NCI-H526 treated with DMSO at 0.1 percent for 48 hours (cell line): ENCODE measurements around the gene RFT1.
"Not testable (repeated sequence)": the region's sequence is repeated elsewhere in the genome, so short reads cannot be mapped to it uniquely, and the experiment has no call there.

ENCODE experiments used
- DNase-seq: peaks from one replicate; lab custom pipeline; 2025; lab: John Stamatoyannopoulos, UW

Gene RFT1

DNA sequence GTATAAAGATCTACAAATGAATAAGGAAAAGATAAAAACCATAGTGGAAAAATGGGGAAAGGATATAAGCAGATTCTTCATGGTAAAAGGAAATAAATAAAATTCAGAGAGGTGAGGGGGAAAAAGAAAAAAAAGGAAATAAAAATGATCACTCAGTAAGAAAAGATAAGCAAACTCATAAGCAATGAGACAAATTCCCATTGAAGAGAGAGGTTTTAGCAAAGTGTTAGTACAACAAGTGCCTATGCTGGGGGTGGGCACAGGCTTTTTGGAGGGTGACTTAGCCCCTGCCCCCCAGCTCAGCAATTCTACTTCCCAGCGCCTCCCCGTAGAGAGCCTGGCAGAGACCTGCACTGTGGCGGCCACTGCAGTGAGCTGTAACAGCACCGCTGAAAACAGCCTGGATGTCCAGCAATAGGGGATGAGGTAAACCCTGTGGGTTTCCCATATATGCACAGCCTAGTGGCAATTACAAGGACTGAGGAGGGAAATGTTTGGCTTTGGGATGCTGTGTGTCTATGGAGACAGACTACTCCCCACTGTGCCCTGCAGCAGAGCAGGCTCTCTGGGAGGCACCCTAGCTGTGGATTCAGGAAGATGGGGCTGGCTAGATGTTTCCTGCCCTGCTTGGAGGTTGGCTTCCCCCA, 60.7 kb downstream of the RFT1 start:
- no peak for DNase-seq

GRCh38 chr3:53068176-53068575, 62.1 kb downstream of the RFT1 start:
- DNase-seq, result no peak

- no peak for DNase-seq
Observed at GRCh38 chr3:53067567-53067966, 62.7 kb downstream of the RFT1 start.

- no peak for DNase-seq
Observed at GRCh38 chr3:53065841-53066480, 64.3 kb downstream of the RFT1 start.

- no peak for DNase-seq
Observed at GRCh38 chr3:53062905-53063304, 67.3 kb downstream of the RFT1 start.

- no peak for DNase-seq
Observed at GRCh38 chr3:53056442-53056841, 73.8 kb downstream of the RFT1 start.

- not testable (repeated sequence) for DNase-seq
Observed at GRCh38 chr3:53054233-53054632, 76.0 kb downstream of the RFT1 start.

DNA sequence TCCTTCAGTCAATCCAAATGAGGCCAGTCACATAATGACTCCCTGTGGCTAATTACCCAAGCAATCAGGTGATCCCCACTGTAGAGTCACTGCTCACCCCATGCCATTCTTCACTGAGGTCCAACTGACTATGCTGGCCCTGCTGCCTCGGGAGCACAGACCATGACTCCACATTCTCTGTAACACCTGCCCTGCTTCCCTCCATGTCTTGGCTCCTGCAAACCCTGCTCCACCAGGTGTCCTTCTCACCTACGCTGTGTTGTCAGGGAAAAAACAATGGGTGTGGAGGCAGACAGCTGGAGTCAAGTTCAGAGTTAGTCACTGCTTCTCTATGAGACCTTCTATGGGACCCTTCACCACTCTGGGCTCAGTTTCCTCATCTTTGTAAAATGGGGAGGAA, 78.3 kb downstream of the RFT1 start:
- peak; percentile 18 for DNase-seq

DNA sequence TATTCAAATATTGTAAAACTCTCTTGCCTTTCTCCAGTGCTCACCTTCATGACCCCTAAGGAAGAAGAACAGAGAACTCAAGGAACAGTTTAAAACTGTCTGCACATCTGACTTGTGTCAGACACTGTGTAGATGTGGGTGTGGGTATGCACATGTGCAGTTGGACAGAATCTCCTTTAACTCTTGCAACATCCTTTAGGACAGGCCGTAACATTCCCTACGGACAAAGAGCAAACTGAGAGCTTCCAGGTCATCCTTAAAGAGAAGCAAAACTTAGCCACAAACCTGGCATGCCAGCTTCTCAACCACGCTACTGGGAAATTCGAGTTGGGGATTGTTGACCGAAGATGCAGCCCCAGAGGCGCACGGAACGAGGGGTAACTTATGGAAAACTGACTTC, 80.2 kb downstream of the RFT1 start:
- DNase-seq, result no peak

- peak; percentile 38 for DNase-seq
Observed at GRCh38 chr3:53046171-53047170, 83.8 kb downstream of the RFT1 start.

DNA sequence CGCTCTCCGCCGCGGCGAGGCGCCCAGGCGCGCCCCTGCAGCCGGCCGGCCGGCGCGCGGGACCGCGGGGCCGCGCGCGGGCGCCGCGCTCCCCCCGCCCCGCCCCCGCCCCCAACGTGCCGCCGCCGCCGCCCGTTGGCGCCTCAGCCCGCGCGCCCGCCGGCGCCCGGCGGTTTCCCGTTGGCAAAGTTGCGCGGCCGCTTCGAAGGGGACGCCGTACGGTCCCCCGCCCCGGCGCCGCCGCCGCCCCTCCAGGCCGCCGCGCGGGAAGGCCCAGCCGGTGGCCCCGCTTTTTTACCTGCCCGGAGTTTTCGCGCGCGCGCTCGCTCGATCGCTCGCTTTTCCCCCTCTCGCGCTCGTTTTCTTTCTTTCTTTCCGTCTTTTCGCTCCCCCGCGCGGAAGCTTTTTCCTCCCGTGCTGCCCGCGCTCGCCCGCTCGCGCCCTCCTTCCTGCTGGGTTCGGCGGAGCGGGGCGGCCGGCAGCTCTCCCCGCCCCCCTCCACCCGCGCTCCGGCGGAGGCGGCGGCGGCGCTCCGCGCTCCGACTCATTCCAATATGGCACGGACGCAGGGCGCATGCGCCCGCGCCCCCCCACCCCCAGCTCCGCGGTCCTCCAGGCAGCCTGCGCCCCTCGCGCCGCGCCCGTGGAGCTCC, 84.6 kb downstream of the RFT1 start, which contains the start of gene SFMBT1:
Gene SFMBT1 (minus strand): TSS at position 556 of the 653 bp plus-strand sequence. CDS start 76,945 bp downstream, outside the sequence.
- peak; percentile 51 for DNase-seq

DNA sequence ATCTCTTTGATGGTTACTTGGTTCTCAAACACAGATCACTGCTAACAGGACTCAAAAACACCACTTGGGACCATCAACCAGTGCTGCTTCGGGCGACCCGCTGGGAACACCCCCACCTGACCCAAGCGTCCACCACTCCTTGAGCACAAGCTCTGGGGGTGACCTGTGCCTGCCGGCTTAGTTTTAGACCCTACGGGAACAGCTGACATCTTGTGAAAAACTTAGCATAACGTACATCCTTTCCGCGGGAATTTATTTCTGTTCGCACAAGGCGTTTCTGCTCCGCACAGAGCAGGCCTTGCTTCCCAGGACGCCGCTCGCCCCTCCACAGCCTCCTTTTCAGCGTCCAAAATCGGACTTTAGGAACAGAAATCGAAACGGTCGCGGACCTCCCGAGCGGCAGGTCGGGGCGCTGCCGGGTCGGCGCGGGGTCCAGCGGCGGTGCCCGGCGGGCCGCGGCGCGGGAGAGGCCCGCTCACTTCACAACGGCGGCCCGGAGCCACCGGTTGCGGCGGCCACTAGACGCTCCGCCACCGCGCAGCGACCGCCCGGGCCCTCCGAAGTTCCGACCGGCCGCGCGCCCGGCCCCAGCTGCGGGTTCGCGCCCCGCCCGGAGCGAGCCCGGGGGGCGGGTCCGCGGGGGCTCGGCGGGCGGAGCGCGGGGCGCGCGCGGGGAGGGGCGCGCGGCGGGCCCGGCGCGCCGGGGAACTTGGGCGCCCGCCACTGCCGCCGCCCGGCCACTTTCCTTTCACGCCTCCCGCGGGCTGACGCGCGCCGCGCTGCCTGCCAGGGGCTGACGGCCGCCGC, 85.3 kb downstream of the RFT1 start:
- DNase-seq, result peak; percentile 45

DNA sequence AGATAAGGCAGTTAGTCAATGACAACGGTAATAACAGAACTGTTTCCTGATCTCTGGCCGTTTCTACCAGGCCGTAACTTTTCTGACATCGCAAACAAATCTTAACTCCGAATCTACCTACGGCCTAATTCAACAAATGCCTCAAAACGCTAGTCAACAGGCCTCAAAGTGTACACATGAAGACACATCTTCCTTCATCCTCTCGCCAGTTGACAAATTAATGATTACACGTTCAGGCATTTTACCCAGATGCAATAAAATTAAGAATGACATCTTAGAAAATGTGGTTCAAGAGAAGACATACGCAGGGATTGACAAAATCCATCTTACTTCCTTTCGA, 85.9 kb downstream of the RFT1 start:
- DNase-seq, result no peak

DNA sequence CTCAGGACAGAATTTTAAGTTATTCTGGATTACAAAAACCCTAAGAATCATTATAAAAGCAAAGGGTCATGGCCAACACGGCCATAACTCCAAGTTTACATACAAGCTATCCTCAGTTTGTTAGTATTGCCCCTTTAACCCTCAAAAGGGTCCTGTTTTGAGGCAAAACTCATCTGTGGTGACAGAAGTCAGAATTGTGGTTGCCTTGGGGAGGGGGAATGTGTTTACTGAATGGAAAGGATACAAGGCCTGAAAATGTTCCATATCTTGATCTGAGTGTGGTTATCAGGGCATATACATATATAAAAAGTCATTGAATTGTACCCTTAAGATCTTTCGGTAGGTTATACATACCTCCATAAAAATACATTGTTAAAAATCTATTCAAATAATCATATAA, 86.5 kb downstream of the RFT1 start:
- DNase-seq, result no peak

DNA sequence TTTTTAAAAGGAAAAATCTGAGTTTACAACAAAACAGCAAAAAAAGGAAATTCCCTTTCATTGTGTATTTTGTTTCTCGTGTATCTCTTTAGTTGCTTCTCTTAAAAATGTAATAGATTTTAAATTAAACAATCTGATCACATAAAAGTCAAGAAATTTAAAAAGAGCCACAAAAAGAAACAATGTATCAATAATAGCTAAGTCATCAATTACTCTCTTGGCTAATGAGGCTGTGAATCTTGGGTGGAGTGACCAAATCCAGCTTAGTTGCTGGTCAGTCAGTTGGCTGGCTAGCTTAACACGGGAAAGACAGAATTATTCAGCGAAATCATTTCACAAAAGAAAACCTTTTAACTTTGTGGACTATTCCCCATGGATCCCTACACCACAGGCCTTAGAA, 87.6 kb downstream of the RFT1 start:
- no peak for DNase-seq

DNA sequence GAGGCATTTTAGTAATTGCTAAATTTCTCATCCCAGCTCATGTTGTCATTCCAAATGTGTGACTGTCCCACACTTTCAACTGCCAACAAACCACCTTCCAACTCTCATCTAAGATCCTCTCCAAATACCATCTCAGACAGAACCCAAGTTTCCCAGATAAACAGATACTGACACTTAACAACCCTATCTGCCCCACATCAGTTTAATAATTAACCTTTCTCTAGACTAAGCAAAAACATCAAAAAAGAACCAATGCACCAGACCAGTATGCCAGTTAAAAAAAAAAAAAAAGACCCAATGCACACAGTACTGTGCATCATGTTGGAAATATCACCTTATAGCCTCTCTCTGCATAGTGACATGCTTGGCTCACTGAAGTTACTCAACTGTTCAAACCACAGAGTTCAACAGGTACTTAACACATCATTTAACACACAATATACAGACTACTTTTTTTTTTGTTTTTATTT, 89.8 kb downstream of the RFT1 start:
- DNase-seq, result no peak

DNA sequence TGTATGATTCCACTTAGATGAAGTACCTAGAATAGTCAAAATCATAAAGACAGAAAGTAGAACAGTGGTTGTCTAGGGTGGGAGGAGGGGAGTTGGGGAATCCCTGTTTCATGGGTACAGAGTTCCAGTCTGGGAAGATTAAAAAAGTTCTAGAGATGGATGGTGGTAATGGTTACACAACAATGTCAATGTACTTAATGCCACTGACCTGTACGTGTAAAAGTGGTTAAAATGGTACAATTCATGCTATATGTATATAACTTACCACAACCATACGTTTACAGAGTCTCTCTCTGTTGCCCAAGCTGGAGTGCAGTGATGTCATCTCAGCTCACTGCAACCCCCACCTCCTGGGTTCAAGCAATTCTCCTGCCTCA, 90.9 kb downstream of the RFT1 start:
- no peak for DNase-seq

DNA sequence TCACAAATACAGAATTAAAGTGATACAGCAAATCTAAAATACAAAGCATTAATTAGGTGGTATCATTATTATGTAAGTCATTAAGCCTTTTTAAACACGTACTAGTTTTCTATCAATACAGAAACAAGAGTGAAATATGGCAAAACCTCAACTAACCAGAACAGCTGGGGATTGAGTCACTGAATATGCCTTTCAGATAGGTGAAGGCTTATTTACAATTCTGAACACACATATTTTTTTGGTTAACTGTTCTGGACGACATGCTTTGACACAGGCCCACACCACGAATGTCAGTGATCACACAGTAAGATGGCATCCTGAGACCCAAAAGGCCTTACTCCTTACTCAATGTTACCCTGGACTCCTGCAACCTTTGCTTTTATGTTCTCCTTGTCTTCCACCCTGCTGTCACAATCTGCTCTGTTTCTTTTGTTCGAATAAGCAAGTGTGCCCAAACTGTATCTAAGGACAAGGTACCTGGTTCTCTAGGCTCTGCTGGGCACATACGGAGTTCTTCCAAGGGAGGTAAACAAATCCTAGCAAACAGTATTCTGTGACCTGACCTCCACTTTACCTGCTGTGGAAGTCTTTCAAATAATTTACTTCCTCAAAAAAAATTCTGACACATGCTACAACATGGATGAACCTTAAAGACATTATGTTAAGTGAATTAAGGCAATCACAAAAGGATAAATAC, 91.4 kb downstream of the RFT1 start:
- DNase-seq, result no peak
